ENCODE data around the gene TBCE. TPM values are rescaled to one million over a fixed set of nuclear protein-coding genes. Genes with fewer than 3 reads are reported as not detected.

The TBCE gene, protein sequence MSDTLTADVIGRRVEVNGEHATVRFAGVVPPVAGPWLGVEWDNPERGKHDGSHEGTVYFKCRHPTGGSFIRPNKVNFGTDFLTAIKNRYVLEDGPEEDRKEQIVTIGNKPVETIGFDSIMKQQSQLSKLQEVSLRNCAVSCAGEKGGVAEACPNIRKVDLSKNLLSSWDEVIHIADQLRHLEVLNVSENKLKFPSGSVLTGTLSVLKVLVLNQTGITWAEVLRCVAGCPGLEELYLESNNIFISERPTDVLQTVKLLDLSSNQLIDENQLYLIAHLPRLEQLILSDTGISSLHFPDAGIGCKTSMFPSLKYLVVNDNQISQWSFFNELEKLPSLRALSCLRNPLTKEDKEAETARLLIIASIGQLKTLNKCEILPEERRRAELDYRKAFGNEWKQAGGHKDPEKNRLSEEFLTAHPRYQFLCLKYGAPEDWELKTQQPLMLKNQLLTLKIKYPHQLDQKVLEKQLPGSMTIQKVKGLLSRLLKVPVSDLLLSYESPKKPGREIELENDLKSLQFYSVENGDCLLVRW
- 15.7 and 20.9 TPM in 2 replicates for total RNA-seq (ENCODE audit: low replicate concordance)

DNA sequence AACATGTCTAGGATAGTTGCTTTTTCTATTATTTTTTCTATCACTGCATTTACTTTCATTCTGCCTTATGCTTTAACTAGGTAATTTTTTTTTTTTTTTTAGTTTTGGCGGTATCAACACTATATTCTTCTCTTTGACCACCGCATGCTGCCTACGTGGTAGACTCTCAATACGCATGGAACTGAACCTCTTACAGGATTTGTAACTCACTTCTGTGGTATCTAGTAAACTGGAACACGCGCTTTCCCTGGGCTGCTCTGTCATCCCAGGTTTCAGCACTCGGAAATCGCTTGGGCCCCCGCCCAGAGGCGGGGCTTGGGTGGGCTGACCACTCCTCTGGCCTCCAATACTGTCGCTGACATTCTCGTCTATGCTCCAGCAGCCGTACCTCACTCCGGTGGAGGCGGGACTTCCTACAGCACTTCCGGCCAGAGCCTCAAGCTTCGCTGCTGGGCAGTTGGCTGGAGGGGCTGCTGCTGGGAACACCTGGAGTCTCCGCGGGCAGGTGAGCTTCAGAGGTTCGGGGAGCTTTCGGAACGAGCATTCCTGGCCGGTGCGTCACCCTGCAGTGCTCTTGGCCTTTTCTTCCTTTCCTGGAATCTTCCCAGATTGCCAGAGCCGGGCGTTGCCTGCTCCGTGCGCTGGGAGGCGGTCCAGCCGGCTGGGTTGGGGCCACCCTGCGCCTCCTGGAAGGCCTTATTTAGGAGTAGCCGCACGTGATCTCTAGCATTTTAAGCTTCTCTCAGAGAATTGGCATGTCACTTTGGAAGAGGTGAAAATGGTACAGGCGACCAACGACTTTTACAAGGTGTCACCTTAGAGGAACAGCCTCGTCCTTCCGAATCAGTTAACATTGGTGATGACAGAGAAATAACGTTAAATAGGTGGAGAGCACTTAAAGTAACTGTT lies at the start of gene TBCE:
Gene TBCE (plus strand): TSS at position 428 of the 909 bp plus-strand sequence. CDS start 12,623 bp downstream, outside the sequence.

GRCh38 chr1:235327559-235328270 lies 39.5 kb upstream of the TBCE start, which contains the start of gene ARID4B:
TSS of gene ARID4B (minus strand) at chr1:235328179. CDS start at chr1:235326919, 1,260 bp downstream.

GRCh38 chr1:235328271-235329138 lies 38.7 kb upstream of the TBCE start, which contains the start of gene GGPS1:
TSS of gene GGPS1 (plus strand) at chr1:235328570. CDS start at chr1:235335265, 6,695 bp downstream.

Other genes starting within 250 kb of the TBCE start
- gene TOMM20, start 238.6 kb upstream of the TBCE start, total RNA-seq (ENCODE audit: low replicate concordance), result 51.5 and 91.6 TPM in 2 replicates
- 34.8 and 64.2 TPM in 2 replicates for gene RBM34, start 206.2 kb upstream of the TBCE start, total RNA-seq (ENCODE audit: low replicate concordance)
- 27.5 and 29.9 TPM in 2 replicates for gene ARID4B, start 39.2 kb upstream of the TBCE start, total RNA-seq (ENCODE audit: low replicate concordance)
- gene GGPS1, start 38.9 kb upstream of the TBCE start, total RNA-seq (ENCODE audit: low replicate concordance), result 14.7 and 27.3 TPM in 2 replicates
- gene B3GALNT2, start 137.0 kb downstream of the TBCE start, total RNA-seq (ENCODE audit: low replicate concordance), result 28.1 and 38.0 TPM in 2 replicates

Measured in smooth muscle cell of the coronary artery (primary cell).